ENCODE results near the gene MRPS27.

The MRPS27 gene

GRCh38 chr5:72353046-72353445, 33.0 kb upstream of the MRPS27 start:
- DNase-seq (ENCODE audit: extremely low read depth, low read depth) = no peak
- no peak overlapping the region for H3K4me3 ChIP-seq (replicated peaks; ENCODE audit: low read depth, low read length)

GRCh38 chr5:72352616-72353015, 32.6 kb upstream of the MRPS27 start:
- no peak overlapping the region for H3K4me3 ChIP-seq (replicated peaks; ENCODE audit: low read depth, low read length)
- no peak for DNase-seq (ENCODE audit: extremely low read depth, low read depth)
- no peak for TF ChIP-seq CTCF (IDR thresholded peaks at IDR 0.05; ENCODE audit: low read depth, low read length, missing control alignments)

More at GRCh38 chr5:72353046-72353445, 33.0 kb upstream of the MRPS27 start:
- no peak for TF ChIP-seq CTCF (IDR thresholded peaks at IDR 0.05; ENCODE audit: low read depth, low read length, missing control alignments)

GRCh38 chr5:72351376-72351775, 31.3 kb upstream of the MRPS27 start:
- no peak for TF ChIP-seq CTCF (IDR thresholded peaks at IDR 0.05; ENCODE audit: low read depth, low read length, missing control alignments)
- DNase-seq (ENCODE audit: extremely low read depth, low read depth) = no peak
- H3K4me3 ChIP-seq (replicated peaks; ENCODE audit: low read depth, low read length) = no peak overlapping the region

GRCh38 chr5:72347801-72348308, 27.8 kb upstream of the MRPS27 start:
- DNase-seq (ENCODE audit: extremely low read depth, low read depth) = peak; percentile 72
- no peak for TF ChIP-seq CTCF (IDR thresholded peaks at IDR 0.05; ENCODE audit: low read depth, low read length, missing control alignments)
- H3K4me3 ChIP-seq (replicated peaks; ENCODE audit: low read depth, low read length) = no peak overlapping the region

GRCh38 chr5:72346398-72346797, 26.4 kb upstream of the MRPS27 start:
- TF ChIP-seq CTCF (IDR thresholded peaks at IDR 0.05; ENCODE audit: low read depth, low read length, missing control alignments) = no peak
- no peak for DNase-seq (ENCODE audit: extremely low read depth, low read depth)
- no peak overlapping the region for H3K4me3 ChIP-seq (replicated peaks; ENCODE audit: low read depth, low read length)

GRCh38 chr5:72338689-72339209, 18.7 kb upstream of the MRPS27 start:
- no peak overlapping the region for H3K4me3 ChIP-seq (replicated peaks; ENCODE audit: low read depth, low read length)
- no peak for DNase-seq (ENCODE audit: extremely low read depth, low read depth)
- TF ChIP-seq CTCF (IDR thresholded peaks at IDR 0.05; ENCODE audit: low read depth, low read length, missing control alignments) = no peak

- no peak for TF ChIP-seq CTCF (IDR thresholded peaks at IDR 0.05; ENCODE audit: low read depth, low read length, missing control alignments)
- no peak for DNase-seq (ENCODE audit: extremely low read depth, low read depth)
- no peak overlapping the region for H3K4me3 ChIP-seq (replicated peaks; ENCODE audit: low read depth, low read length)
These were observed 17.1 kb upstream of the MRPS27 start for GRCh38 chr5:72337159-72337558.
